GM23338 (cell line): ENCODE data around the gene ZNF638. TPM values are rescaled to one million over a fixed set of nuclear protein-coding genes. Genes with fewer than 3 reads are reported as not detected.

Experiments
- ATAC-seq: fragments of 200-7000 bp; cut with Tn5 transposase; 3 replicates; pipeline ENCODE4 v1.9.1; 2020
- DNase-seq: peaks from one replicate; pipeline ENCODE4 v3.0.0-alpha.2; 2015; ENCODE audit warnings: low spot score
- H2AFZ ChIP-seq: fragments of 200-600 bp; sonication (generic); 2 replicates; pipeline ENCODE4 v1.8.0; 2016; ENCODE audit warnings: antibody characterized with exemption, mild to moderate bottlenecking, moderate library complexity
- H3F3A ChIP-seq: fragments of 200-600 bp; sonication (generic); replicated peaks from 2 replicates; pipeline ENCODE4 v1.8.0; 2017; ENCODE audit warnings: antibody characterized with exemption, mixed run types, low read depth
- H3K27ac ChIP-seq: fragments of 200-600 bp; sonication (generic); 2 replicates; pipeline ENCODE4 v1.6.1; 2016; ENCODE audit warnings: low read depth
- H3K27me3 ChIP-seq: fragments of 200-600 bp; sonication (generic); 2 replicates; pipeline ENCODE4 v1.8.0; 2016; ENCODE audit warnings: mild to moderate bottlenecking, mixed run types, moderate library complexity; ENCODE audit not compliant: insufficient read depth
- H3K36me3 ChIP-seq: fragments of 200-600 bp; sonication (generic); 2 replicates; pipeline ENCODE4 v1.8.0; 2016; ENCODE audit warnings: mild to moderate bottlenecking; ENCODE audit not compliant: insufficient read depth
- H3K4me1 ChIP-seq: fragments of 200-600 bp; sonication (generic); 2 replicates; pipeline ENCODE4 v1.8.0; 2016; ENCODE audit warnings: mild to moderate bottlenecking, moderate library complexity; ENCODE audit not compliant: insufficient read depth
- H3K4me2 ChIP-seq: fragments of 200-600 bp; sonication (generic); 2 replicates; pipeline ENCODE4 v1.7.1; 2017; ENCODE audit warnings: mixed run types
- H3K4me3 ChIP-seq: fragments of 200-600 bp; sonication (generic); 2 replicates; pipeline ENCODE4 v1.6.1; 2016; ENCODE audit warnings: mixed run types
- H3K79me2 ChIP-seq: fragments of 200-600 bp; sonication (generic); replicated peaks from 2 replicates; pipeline ENCODE4 v1.8.0; 2017; ENCODE audit warnings: mild to moderate bottlenecking; ENCODE audit not compliant: insufficient read depth
- H3K9me2 ChIP-seq: fragments of 200-600 bp; sonication (generic); 2 replicates; pipeline ENCODE4 v1.8.0; 2017; ENCODE audit not compliant: insufficient read depth
- H4K20me1 ChIP-seq: fragments of 200-600 bp; sonication (generic); replicated peaks from 2 replicates; pipeline ENCODE4 v1.8.0; 2017; ENCODE audit warnings: mild to moderate bottlenecking; ENCODE audit not compliant: insufficient read depth
- H3K27ac Mint-ChIP-seq: 2 replicates; pipeline ENCODE4 v1.8.0; 2020; ENCODE audit warnings: inconsistent platforms, mild to moderate bottlenecking, moderate library complexity, mixed read lengths
- H3K27me3 Mint-ChIP-seq: 3 replicates; pipeline ENCODE4 v1.8.0; 2022; ENCODE audit warnings: low read depth, mild to moderate bottlenecking, moderate library complexity, mixed read lengths, inconsistent platforms; ENCODE audit not compliant: insufficient read depth, poor library complexity
- H3K36me3 Mint-ChIP-seq: 3 replicates; pipeline ENCODE4 v1.8.0; 2021; ENCODE audit warnings: low read depth, mild to moderate bottlenecking, inconsistent platforms, moderate library complexity, mixed read lengths
- H3K4me1 Mint-ChIP-seq: 3 replicates; pipeline ENCODE4 v1.8.0; 2020; ENCODE audit warnings: mild to moderate bottlenecking, inconsistent platforms, mixed read lengths
- H3K4me3 Mint-ChIP-seq: 3 replicates; pipeline ENCODE4 v1.8.0; 2021; ENCODE audit warnings: moderate library complexity, mild to moderate bottlenecking, inconsistent platforms, mixed read lengths
- H3K9me3 Mint-ChIP-seq: 3 replicates; pipeline ENCODE4 v1.8.0; 2020; ENCODE audit warnings: moderate library complexity, mild to moderate bottlenecking, inconsistent platforms, mixed read lengths
- EZH2phosphoT487 ChIP-seq: fragments of 200-600 bp; sonication (generic); IDR thresholded peaks from one replicate; pipeline ENCODE4 v1.8.1; 2018; ENCODE audit warnings: antibody characterized with exemption; ENCODE audit not compliant: unreplicated experiment
- JUNB ChIP-seq: IDR thresholded peaks from one replicate; pipeline ENCODE4 v1.6.1; 2016; ENCODE audit warnings: antibody characterized with exemption; ENCODE audit not compliant: unreplicated experiment
- NANOG ChIP-seq: IDR thresholded peaks from 2 replicates; pipeline ENCODE4 v1.6.1; 2016; ENCODE audit warnings: antibody characterized with exemption, borderline replicate concordance
- POLR2AphosphoS5 ChIP-seq: IDR thresholded peaks from 2 replicates; pipeline ENCODE4 v1.6.1; 2016; ENCODE audit warnings: antibody characterized with exemption, low read depth
- STAT1 ChIP-seq: IDR thresholded peaks from one replicate; pipeline ENCODE4 v1.6.1; 2016; ENCODE audit warnings: antibody characterized with exemption; ENCODE audit not compliant: unreplicated experiment
- ZNF114 ChIP-seq: fragments of 250-450 bp; sonication (Bioruptor Pico); IDR thresholded peaks from 2 replicates; pipeline ENCODE4 v1.5.0; 2020; ENCODE audit warnings: mild to moderate bottlenecking, moderate library complexity
- ZNF331 ChIP-seq: fragments of 250-450 bp; sonication (Bioruptor Pico); IDR thresholded peaks from 2 replicates; pipeline ENCODE4 v1.5.0; 2020; ENCODE audit warnings: low read depth, mild to moderate bottlenecking, moderate library complexity
- ZNF462 ChIP-seq: fragments of 250-450 bp; sonication (Bioruptor Pico); IDR thresholded peaks from 2 replicates; pipeline ENCODE4 v1.5.0; 2020; ENCODE audit warnings: mild to moderate bottlenecking, moderate library complexity
- polyA plus RNA-seq: library from polyadenylated mRNA; unstranded; fragments of >200 nt; fragmentation: Nextera tagmentation; extraction: Ambion mirVana; gene quantifications from 2 replicates; pipeline ENCODE4 v1.2.1, GENCODE V29; 2016
- total RNA-seq: library from RNA; depleted of rRNA; stranded (reverse); fragments of >200 nt; shearing (Covaris generic); gene quantifications from 2 replicates; pipeline ENCODE4 v1.2.3, GENCODE V29; 2014
- TF ChIP-seq, protein P1 (sequence below): IDR thresholded peaks from one replicate; pipeline ENCODE4 v1.6.1; 2018; ENCODE audit warnings: antibody characterized with exemption; ENCODE audit not compliant: unreplicated experiment
- TF ChIP-seq, protein P2 (sequence below), 2 experiments: fragments of 200-600 bp in 1 of 2; sonication (generic) in 1 of 2; conservative IDR thresholded peaks; 2 replicates each; pipeline versions ENCODE4 v1.5.1 to v1.6.1; 2016 to 2017; ENCODE audit warnings: antibody characterized with exemption in 2 of 2, low read depth in 2 of 2, mild to moderate bottlenecking in 2 of 2, moderate library complexity in 1 of 2

The ZNF638 gene
- total and polyA plus RNA-seq, 2 experiments from 2014 or later: 185 to 190 TPM

DNA sequence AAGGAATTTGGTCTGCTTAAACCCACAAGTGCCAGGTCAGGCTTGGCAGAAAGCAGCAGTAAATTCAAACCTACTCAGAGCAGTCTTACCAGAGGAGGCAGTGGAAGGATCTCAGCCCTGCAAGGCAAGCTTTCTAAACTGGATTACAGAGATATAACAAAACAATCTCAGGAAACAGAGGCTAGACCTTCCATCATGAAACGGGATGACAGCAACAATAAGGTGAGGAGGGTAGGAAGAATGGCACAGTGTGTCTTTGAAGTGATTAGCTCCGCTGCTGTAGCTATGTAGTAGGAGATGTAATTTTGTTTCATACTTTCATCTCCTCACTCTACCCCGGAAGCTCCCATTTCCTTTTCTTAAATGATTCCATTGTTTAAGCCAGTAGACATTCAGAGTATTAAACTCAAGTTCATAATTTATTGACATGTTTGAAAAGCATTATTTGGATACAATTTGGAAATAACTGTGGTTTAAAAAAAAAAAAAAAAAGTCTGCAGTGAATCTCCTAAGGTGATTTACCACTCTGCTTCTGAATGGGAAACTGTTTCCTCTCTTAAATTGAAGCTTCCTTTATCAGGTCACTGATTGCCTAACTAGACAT is 92.3 kb downstream of the ZNF638 start (continued):
- TF ChIP-seq ZNF462 (CRISPR knock-in tag) (no peak), STAT1 (no peak)

DNA sequence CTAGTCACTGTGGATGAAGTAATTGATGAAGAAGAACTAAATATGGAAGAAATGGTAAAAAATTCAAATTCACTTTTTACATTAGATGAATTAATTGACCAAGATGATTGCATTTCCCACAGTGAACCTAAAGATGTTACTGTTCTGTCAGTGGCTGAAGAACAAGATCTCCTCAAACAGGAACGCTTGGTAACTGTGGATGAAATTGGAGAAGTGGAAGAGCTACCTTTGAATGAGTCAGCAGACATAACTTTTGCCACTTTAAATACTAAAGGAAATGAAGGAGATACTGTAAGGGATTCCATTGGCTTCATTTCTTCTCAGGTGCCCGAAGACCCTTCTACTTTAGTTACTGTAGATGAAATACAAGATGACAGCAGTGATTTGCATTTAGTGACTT is 95.1 kb downstream of the ZNF638 start:
- no peaks in the 10 kb centered on the region for H3F3A ChIP-seq
- H3K79me2 ChIP-seq: peaks cover 8% of the 10 kb centered on the region
- H2AFZ ChIP-seq: no peak overlapping the region
- ATAC-seq: no peak
- H3K4me3 ChIP-seq: no peak overlapping the region
- no peak for DNase-seq
- H3K27ac ChIP-seq: no peak overlapping the region
- no peaks in the 10 kb centered on the region for H3K27me3 ChIP-seq
- H3K9me2 ChIP-seq: no peaks in the 10 kb centered on the region
- Mint-ChIP-seq H3K4me1 (peaks cover 4% of the 10 kb centered on the region), H3K27ac (no peak overlapping the region), H3K36me3 (peaks cover 77% of the 10 kb centered on the region), H3K4me3 (no peak overlapping the region), H3K9me3 (no peaks in the 10 kb centered on the region), H3K27me3 (peaks cover 1% of the 10 kb centered on the region)
- H4K20me1 ChIP-seq: no peaks in the 10 kb centered on the region; the same call in none of the 2 replicates
- no peaks in the 10 kb centered on the region for H3K4me1 ChIP-seq
- H3K4me2 ChIP-seq: no peak overlapping the region
- peaks cover 53% of the 10 kb centered on the region for H3K36me3 ChIP-seq
- TF ChIP-seq, protein P1, sequence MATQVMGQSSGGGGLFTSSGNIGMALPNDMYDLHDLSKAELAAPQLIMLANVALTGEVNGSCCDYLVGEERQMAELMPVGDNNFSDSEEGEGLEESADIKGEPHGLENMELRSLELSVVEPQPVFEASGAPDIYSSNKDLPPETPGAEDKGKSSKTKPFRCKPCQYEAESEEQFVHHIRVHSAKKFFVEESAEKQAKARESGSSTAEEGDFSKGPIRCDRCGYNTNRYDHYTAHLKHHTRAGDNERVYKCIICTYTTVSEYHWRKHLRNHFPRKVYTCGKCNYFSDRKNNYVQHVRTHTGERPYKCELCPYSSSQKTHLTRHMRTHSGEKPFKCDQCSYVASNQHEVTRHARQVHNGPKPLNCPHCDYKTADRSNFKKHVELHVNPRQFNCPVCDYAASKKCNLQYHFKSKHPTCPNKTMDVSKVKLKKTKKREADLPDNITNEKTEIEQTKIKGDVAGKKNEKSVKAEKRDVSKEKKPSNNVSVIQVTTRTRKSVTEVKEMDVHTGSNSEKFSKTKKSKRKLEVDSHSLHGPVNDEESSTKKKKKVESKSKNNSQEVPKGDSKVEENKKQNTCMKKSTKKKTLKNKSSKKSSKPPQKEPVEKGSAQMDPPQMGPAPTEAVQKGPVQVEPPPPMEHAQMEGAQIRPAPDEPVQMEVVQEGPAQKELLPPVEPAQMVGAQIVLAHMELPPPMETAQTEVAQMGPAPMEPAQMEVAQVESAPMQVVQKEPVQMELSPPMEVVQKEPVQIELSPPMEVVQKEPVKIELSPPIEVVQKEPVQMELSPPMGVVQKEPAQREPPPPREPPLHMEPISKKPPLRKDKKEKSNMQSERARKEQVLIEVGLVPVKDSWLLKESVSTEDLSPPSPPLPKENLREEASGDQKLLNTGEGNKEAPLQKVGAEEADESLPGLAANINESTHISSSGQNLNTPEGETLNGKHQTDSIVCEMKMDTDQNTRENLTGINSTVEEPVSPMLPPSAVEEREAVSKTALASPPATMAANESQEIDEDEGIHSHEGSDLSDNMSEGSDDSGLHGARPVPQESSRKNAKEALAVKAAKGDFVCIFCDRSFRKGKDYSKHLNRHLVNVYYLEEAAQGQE: no peak
- no peak for TF ChIP-seq NANOG
- TF ChIP-seq, protein P2, sequence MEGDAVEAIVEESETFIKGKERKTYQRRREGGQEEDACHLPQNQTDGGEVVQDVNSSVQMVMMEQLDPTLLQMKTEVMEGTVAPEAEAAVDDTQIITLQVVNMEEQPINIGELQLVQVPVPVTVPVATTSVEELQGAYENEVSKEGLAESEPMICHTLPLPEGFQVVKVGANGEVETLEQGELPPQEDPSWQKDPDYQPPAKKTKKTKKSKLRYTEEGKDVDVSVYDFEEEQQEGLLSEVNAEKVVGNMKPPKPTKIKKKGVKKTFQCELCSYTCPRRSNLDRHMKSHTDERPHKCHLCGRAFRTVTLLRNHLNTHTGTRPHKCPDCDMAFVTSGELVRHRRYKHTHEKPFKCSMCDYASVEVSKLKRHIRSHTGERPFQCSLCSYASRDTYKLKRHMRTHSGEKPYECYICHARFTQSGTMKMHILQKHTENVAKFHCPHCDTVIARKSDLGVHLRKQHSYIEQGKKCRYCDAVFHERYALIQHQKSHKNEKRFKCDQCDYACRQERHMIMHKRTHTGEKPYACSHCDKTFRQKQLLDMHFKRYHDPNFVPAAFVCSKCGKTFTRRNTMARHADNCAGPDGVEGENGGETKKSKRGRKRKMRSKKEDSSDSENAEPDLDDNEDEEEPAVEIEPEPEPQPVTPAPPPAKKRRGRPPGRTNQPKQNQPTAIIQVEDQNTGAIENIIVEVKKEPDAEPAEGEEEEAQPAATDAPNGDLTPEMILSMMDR (conservative IDR thresholded peaks at IDR 0.05; ENCODE audit: low read depth in 2 of 2): no peak
- TF ChIP-seq STAT1: no peak
- no peak for TF ChIP-seq ZNF331 (CRISPR knock-in tag)
- no peak for TF ChIP-seq EZH2phosphoT487
- TF ChIP-seq POLR2AphosphoS5: no peak
- TF ChIP-seq ZNF114 (CRISPR knock-in tag): no peak
- TF ChIP-seq JUNB: no peak
